DOHH2 (cell line): ENCODE data around the gene SAMD4A.
"Not testable (repeated sequence)": the region's sequence is repeated elsewhere in the genome, so short reads cannot be mapped to it uniquely, and the experiment has no call there.

Experiments
- H3F3A ChIP-seq: fragments of 200-600 bp; sonication (generic), shearing (Covaris generic); 2 replicates; pipeline ENCODE4 v1.6.0; 2016; ENCODE audit warnings: antibody characterized with exemption, mild to moderate bottlenecking; ENCODE audit not compliant: control insufficient read depth, insufficient read depth
- H3K27ac ChIP-seq: fragments of 200-600 bp; sonication (generic); 2 replicates; pipeline ENCODE4 v1.5.1; 2014; ENCODE audit warnings: low read depth, mild to moderate bottlenecking, low read length, moderate library complexity
- H3K27me3 ChIP-seq: fragments of 200-600 bp; sonication (generic); 2 replicates; pipeline ENCODE4 v1.6.1; 2014; ENCODE audit warnings: mild to moderate bottlenecking, low read length, mixed read lengths; ENCODE audit not compliant: control insufficient read depth
- H3K36me3 ChIP-seq: fragments of 200-600 bp; sonication (generic); 2 replicates; pipeline ENCODE4 v1.6.1; 2014; ENCODE audit warnings: mild to moderate bottlenecking, low read length, moderate library complexity, mixed read lengths; ENCODE audit not compliant: control insufficient read depth
- H3K4me1 ChIP-seq: fragments of 200-600 bp; sonication (generic); 2 replicates; pipeline ENCODE4 v1.6.1; 2014; ENCODE audit warnings: mild to moderate bottlenecking, low read length, mixed read lengths; ENCODE audit not compliant: control insufficient read depth
- H3K4me2 ChIP-seq: fragments of 200-600 bp; sonication (generic); 2 replicates; pipeline ENCODE4 v1.6.0; 2014; ENCODE audit warnings: mild to moderate bottlenecking, low read length, moderate library complexity
- H3K4me3 ChIP-seq: fragments of 200-600 bp; sonication (generic); 2 replicates; pipeline ENCODE4 v1.5.1; 2014; ENCODE audit warnings: mild to moderate bottlenecking, low read length, mixed read lengths
- H3K79me2 ChIP-seq: fragments of 200-600 bp; sonication (generic); 2 replicates; pipeline ENCODE4 v1.6.1; 2014; ENCODE audit warnings: mild to moderate bottlenecking, low read length, mixed read lengths; ENCODE audit not compliant: control insufficient read depth
- H3K9me2 ChIP-seq: fragments of 200-600 bp; sonication (generic); replicated peaks from 2 replicates; pipeline ENCODE4 v1.6.1; 2014; ENCODE audit warnings: mild to moderate bottlenecking, low read length, mixed read lengths; ENCODE audit not compliant: control insufficient read depth
- H3K9me3 ChIP-seq: fragments of 200-600 bp; sonication (generic); 2 replicates; pipeline ENCODE4 v1.6.1; 2014; ENCODE audit warnings: antibody characterized with exemption, low read length, mixed read lengths; ENCODE audit not compliant: control insufficient read depth, insufficient read depth
- H4K20me1 ChIP-seq: fragments of 200-600 bp; sonication (generic); 2 replicates; pipeline ENCODE4 v1.6.0; 2014; ENCODE audit warnings: low read depth, mild to moderate bottlenecking, antibody characterized with exemption, low read length, moderate library complexity; ENCODE audit not compliant: control insufficient read depth, insufficient read depth
- CTCF ChIP-seq: fragments of 200-600 bp; sonication (generic); IDR thresholded peaks from one replicate; pipeline ENCODE4 v1.5.1; 2014; ENCODE audit warnings: antibody characterized with exemption, mild to moderate bottlenecking, low read depth, low read length; ENCODE audit not compliant: poor library complexity, severe bottlenecking
- EZH2phosphoT487 ChIP-seq: fragments of 200-600 bp; sonication (generic); IDR thresholded peaks from 2 replicates; pipeline ENCODE4 v1.6.1; 2017; ENCODE audit warnings: borderline replicate concordance, mild to moderate bottlenecking, antibody characterized with exemption, low read length, moderate library complexity, mixed read lengths

Gene SAMD4A

GRCh38 chr14:54621686-54622085 lies 54.8 kb downstream of the SAMD4A start:
- Histone ChIP-seq H3K9me3 (no peaks in the 10 kb centered on the region), H3K4me1 (no peaks in the 10 kb centered on the region), H3K79me2 (no peaks in the 10 kb centered on the region), H3K27ac (no peak overlapping the region), H3K4me3 (no peak overlapping the region), H3F3A (no peaks in the 10 kb centered on the region), H3K9me2 (no peaks in the 10 kb centered on the region), H3K36me3 (no peaks in the 10 kb centered on the region), H3K4me2 (no peak overlapping the region), H4K20me1 (no peaks in the 10 kb centered on the region), H3K27me3 (peaks cover 7% of the 10 kb centered on the region)
- TF ChIP-seq CTCF, result no peak
- TF ChIP-seq EZH2phosphoT487, result no peak

GRCh38 chr14:54622192-54622958 lies 55.4 kb downstream of the SAMD4A start:
- no peaks in the 10 kb centered on the region for H3K9me3 ChIP-seq
- no peak overlapping the region for H3K27ac ChIP-seq
- no peak overlapping the region for H3K4me2 ChIP-seq
- H3K4me3 ChIP-seq, result no peak overlapping the region
- H3K4me1 ChIP-seq, result peaks cover 3% of the 10 kb centered on the region
- no peaks in the 10 kb centered on the region for H3K36me3 ChIP-seq
- no peaks in the 10 kb centered on the region for H3K79me2 ChIP-seq
- peaks cover 11% of the 10 kb centered on the region for H3K27me3 ChIP-seq
- no peaks in the 10 kb centered on the region for H3K9me2 ChIP-seq
- no peaks in the 10 kb centered on the region for H3F3A ChIP-seq
- H4K20me1 ChIP-seq, result no peaks in the 10 kb centered on the region
- no peak for TF ChIP-seq EZH2phosphoT487
- no peak for TF ChIP-seq CTCF

GRCh38 chr14:54623279-54624004 lies 56.5 kb downstream of the SAMD4A start:
- no peak overlapping the region for H3K4me2 ChIP-seq
- peaks cover 12% of the 10 kb centered on the region for H3K27me3 ChIP-seq
- H3K4me3 ChIP-seq, result no peak overlapping the region
- H3K27ac ChIP-seq, result no peak overlapping the region
- no peaks in the 10 kb centered on the region for H3K9me2 ChIP-seq
- no peaks in the 10 kb centered on the region for H3K36me3 ChIP-seq
- no peaks in the 10 kb centered on the region for H4K20me1 ChIP-seq
- H3K79me2 ChIP-seq, result no peaks in the 10 kb centered on the region
- no peaks in the 10 kb centered on the region for H3K9me3 ChIP-seq
- H3K4me1 ChIP-seq, result peaks cover 14% of the 10 kb centered on the region
- no peaks in the 10 kb centered on the region for H3F3A ChIP-seq
- TF ChIP-seq CTCF (no peak), EZH2phosphoT487 (no peak)

GRCh38 chr14:54624005-54624358 lies 57.1 kb downstream of the SAMD4A start:
- not testable (repeated sequence) for H3K36me3 ChIP-seq, H3K9me2 ChIP-seq, H3K4me3 ChIP-seq, H3K4me2 ChIP-seq, H3K79me2 ChIP-seq, H3F3A ChIP-seq, H3K27ac ChIP-seq, H3K9me3 ChIP-seq, H4K20me1 ChIP-seq
- H3K27me3 ChIP-seq, result peaks cover 12% of the 10 kb centered on the region
- peaks cover 15% of the 10 kb centered on the region for H3K4me1 ChIP-seq
